SK-N-SH (cell line): ENCODE results near the gene CCDC70.

Experiments used
- CTCF ChIP-seq: fragments of 200-600 bp; sonication (generic); IDR thresholded peaks from 2 replicates; pipeline ENCODE4 v1.6.1; 2017; ENCODE audit warnings: antibody characterized with exemption, mild to moderate bottlenecking, moderate library complexity
- EP300 ChIP-seq, 2 experiments: IDR thresholded peaks; 2 replicates each; pipeline versions ENCODE4 v1.4.0 to v1.6.1; 2012; ENCODE audit warnings: borderline replicate concordance in 1 of 2, low read depth in 1 of 2, low read length in 1 of 2
- JUND ChIP-seq: IDR thresholded peaks from 2 replicates; pipeline ENCODE4 v1.4.0; 2012
- NFIC ChIP-seq: IDR thresholded peaks from 2 replicates; pipeline ENCODE4 v1.4.0; 2012; ENCODE audit warnings: borderline replicate concordance
- SIN3A ChIP-seq: IDR thresholded peaks from 2 replicates; pipeline ENCODE4 v1.6.1; 2012; ENCODE audit warnings: low read depth, mild to moderate bottlenecking, low read length, moderate library complexity, borderline replicate concordance
- TCF12 ChIP-seq: IDR thresholded peaks from 2 replicates; pipeline ENCODE4 v1.4.0; 2012
- TF ChIP-seq, protein P1 (sequence below): IDR thresholded peaks from 2 replicates; pipeline ENCODE4 v1.4.0; 2012; ENCODE audit warnings: low read depth

DNA sequence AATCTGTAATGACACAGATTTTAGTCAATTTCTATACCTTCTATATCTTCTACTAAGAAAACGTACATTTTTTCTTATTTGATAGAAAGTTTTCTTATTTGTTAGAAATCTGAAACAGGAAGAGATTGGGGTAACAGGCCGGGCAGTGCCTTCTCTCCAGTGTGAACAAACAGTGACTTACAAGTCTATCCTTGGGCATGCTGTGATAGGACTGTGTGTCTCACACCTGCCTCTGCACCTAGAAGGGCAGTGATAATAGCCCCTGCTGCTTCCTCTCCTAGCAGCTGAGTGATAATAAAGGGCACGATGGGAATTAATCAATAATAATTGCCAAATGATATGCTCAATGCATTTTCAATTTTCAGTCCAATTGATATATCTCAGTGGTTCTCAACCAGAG is 18.2 kb upstream of the CCDC70 start:
- TF ChIP-seq TCF12 (no peak), CTCF (no peak), EP300 (IDR thresholded peaks at IDR 0.05; ENCODE audit: borderline replicate concordance in 1 of 2, low read depth in 1 of 2, low read length in 1 of 2) (no peak), NFIC (no peak), SIN3A (no peak), JUND (no peak)
- TF ChIP-seq, protein P1, sequence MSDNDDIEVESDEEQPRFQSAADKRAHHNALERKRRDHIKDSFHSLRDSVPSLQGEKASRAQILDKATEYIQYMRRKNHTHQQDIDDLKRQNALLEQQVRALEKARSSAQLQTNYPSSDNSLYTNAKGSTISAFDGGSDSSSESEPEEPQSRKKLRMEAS, result no peak
